B cell (primary cell): ENCODE measurements around the gene KCNJ14.

Experiments used
- EZH2 ChIP-seq: IDR thresholded peaks from 2 replicates; pipeline ENCODE4 v1.6.1; 2012; ENCODE audit warnings: borderline replicate concordance, low read depth, mild to moderate bottlenecking, moderate library complexity, low read length; ENCODE audit not compliant: insufficient read depth, poor library complexity, severe bottlenecking
- TF ChIP-seq, protein P1 (sequence below): fragments of 200-600 bp; IDR thresholded peaks from one replicate; pipeline ENCODE4 v1.8.0; 2022; ENCODE audit warnings: antibody characterized with exemption, mild to moderate bottlenecking

DNA sequence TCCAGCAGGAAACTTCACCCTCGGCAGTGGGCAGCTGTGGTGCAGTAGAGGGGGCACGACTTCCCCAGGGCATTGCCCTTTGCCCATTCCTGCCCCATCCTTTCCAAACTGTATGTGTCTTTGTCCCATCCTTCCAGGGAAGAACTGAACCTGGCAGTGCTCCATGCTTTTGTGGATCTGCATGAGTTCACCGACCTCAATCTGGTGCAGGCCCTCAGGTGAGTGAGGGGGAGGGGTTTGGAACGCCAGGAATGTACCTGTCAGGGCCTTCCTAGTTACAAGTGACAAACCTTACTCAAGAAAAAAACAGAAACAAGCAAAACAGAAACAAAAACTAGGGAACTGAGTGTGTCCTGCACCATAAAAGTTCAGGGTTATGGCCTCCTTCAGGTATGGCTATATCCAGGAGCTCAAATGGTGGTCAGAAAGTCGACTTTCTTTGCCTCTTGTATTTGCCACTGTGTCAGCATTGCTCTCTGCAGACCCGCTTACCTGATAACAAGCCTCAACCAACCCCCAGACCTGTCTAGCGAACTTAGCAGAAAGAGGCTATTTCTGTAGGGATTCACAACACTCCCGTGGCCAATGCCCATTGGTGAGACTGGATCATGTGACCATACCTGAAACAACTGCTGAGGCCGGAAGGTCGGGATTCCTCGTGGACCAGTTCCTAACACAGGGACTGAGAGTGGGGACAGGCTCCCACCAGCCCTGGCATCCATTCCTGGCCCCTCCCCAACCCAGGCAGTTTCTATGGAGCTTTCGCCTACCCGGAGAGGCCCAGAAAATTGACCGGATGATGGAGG lies 18.0 kb downstream of the KCNJ14 start:
- TF ChIP-seq, protein P1, sequence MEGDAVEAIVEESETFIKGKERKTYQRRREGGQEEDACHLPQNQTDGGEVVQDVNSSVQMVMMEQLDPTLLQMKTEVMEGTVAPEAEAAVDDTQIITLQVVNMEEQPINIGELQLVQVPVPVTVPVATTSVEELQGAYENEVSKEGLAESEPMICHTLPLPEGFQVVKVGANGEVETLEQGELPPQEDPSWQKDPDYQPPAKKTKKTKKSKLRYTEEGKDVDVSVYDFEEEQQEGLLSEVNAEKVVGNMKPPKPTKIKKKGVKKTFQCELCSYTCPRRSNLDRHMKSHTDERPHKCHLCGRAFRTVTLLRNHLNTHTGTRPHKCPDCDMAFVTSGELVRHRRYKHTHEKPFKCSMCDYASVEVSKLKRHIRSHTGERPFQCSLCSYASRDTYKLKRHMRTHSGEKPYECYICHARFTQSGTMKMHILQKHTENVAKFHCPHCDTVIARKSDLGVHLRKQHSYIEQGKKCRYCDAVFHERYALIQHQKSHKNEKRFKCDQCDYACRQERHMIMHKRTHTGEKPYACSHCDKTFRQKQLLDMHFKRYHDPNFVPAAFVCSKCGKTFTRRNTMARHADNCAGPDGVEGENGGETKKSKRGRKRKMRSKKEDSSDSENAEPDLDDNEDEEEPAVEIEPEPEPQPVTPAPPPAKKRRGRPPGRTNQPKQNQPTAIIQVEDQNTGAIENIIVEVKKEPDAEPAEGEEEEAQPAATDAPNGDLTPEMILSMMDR = no peak
- TF ChIP-seq EZH2 = no peak
